Measurements from ENCODE around the gene WDR37. TPM values are rescaled to one million over a fixed set of nuclear protein-coding genes. Genes with fewer than 3 reads are reported as not detected.

The WDR37 gene
- total RNA-seq, 1 donor from 2014 or later, result 10.9 TPM

- TF ChIP-seq, protein P1, sequence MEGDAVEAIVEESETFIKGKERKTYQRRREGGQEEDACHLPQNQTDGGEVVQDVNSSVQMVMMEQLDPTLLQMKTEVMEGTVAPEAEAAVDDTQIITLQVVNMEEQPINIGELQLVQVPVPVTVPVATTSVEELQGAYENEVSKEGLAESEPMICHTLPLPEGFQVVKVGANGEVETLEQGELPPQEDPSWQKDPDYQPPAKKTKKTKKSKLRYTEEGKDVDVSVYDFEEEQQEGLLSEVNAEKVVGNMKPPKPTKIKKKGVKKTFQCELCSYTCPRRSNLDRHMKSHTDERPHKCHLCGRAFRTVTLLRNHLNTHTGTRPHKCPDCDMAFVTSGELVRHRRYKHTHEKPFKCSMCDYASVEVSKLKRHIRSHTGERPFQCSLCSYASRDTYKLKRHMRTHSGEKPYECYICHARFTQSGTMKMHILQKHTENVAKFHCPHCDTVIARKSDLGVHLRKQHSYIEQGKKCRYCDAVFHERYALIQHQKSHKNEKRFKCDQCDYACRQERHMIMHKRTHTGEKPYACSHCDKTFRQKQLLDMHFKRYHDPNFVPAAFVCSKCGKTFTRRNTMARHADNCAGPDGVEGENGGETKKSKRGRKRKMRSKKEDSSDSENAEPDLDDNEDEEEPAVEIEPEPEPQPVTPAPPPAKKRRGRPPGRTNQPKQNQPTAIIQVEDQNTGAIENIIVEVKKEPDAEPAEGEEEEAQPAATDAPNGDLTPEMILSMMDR (IDR thresholded peaks at IDR 0.05), result no peak
- DNase-seq (ENCODE audit: low spot score), result no peak
- Mint-ChIP-seq H3K27ac (ENCODE audit: unreplicated experiment) (no peak overlapping the region), H3K36me3 (ENCODE audit: low read depth) (peaks cover 30% of the 10 kb centered on the region), H3K27me3 (ENCODE audit: low read depth) (no peaks in the 10 kb centered on the region), H3K4me1 (ENCODE audit: low read depth) (no peaks in the 10 kb centered on the region), H3K9me3 (ENCODE audit: low read depth) (peaks cover 8% of the 10 kb centered on the region), H3K4me3 (ENCODE audit: unreplicated experiment) (no peak overlapping the region)
Observed at GRCh38 chr10:1133495-1134045, 77.4 kb downstream of the WDR37 start.

GRCh38 chr10:1134156-1134555 lies 78.0 kb downstream of the WDR37 start:
- H3K36me3 Mint-ChIP-seq (ENCODE audit: low read depth), result peaks cover 29% of the 10 kb centered on the region
- TF ChIP-seq, protein P1 (IDR thresholded peaks at IDR 0.05), result no peak
- peaks cover 14% of the 10 kb centered on the region for H3K9me3 Mint-ChIP-seq (ENCODE audit: low read depth)
- H3K27ac Mint-ChIP-seq (ENCODE audit: unreplicated experiment), result no peak overlapping the region
- H3K4me1 Mint-ChIP-seq (ENCODE audit: low read depth), result no peaks in the 10 kb centered on the region
- no peaks in the 10 kb centered on the region for H3K27me3 Mint-ChIP-seq (ENCODE audit: low read depth)
- DNase-seq (ENCODE audit: low spot score), result no peak
- H3K4me3 Mint-ChIP-seq (ENCODE audit: unreplicated experiment), result no peak overlapping the region

DNA sequence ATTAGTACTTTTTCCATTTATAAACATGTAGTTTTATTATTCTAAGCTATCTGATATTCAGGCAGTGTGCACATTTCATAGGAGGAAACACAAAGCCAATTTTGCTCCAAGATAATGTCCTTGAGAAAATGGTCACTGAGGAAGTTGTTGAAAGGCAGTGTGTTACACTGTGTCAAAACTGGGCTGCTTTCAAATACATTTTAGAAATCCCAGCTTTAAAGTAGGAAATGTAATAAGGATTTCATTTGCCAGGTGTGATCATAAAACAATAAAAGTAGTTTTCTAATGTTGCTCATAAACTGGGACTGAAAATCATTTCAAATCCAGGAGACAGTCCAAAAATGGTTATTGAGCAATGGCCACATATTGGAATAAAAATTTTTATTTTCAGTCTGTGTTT lies 80.1 kb downstream of the WDR37 start:
- no peak for DNase-seq (ENCODE audit: low spot score)
- no peaks in the 10 kb centered on the region for H3K27me3 Mint-ChIP-seq (ENCODE audit: low read depth)
- peaks cover 14% of the 10 kb centered on the region for H3K36me3 Mint-ChIP-seq (ENCODE audit: low read depth)
- no peaks in the 10 kb centered on the region for H3K4me1 Mint-ChIP-seq (ENCODE audit: low read depth)
- H3K9me3 Mint-ChIP-seq (ENCODE audit: low read depth), result peaks cover 23% of the 10 kb centered on the region
- no peak overlapping the region for H3K27ac Mint-ChIP-seq (ENCODE audit: unreplicated experiment)
- TF ChIP-seq, protein P1 (IDR thresholded peaks at IDR 0.05), result no peak
- H3K4me3 Mint-ChIP-seq (ENCODE audit: unreplicated experiment), result no peak overlapping the region

DNA sequence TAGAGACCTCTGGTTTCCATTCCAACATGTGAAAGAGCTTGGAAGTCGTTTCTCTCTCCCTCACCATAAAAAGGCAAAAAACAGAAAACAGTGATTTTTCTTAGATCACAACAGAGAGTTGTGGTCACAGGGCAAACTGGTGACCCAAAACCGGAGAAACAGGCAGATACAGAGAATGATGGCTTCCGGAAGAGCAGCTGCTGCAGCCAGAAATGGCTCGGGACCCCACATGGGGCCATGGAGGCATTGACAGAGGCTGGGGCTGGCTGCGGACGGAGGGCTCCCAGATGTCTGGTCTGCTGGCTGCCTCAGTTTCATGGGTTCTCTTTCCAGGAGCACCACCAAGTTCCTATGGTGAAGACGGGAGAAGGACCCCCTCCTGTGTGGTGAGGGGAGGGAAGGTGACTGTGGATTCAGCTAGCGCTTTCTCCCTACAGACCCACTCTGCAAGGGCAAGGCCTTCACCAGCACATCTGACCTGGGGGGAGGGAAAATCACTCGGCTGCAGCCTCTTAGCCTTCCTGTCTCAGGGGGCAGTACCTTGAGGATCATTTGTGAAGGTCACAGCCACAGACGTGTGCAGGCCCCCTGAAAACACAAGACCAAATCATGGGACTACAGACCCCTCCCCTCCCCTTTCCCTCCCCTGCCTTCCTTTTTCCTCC lies 81.4 kb downstream of the WDR37 start:
- peaks cover 23% of the 10 kb centered on the region for H3K9me3 Mint-ChIP-seq (ENCODE audit: low read depth)
- no peak overlapping the region for H3K4me3 Mint-ChIP-seq (ENCODE audit: unreplicated experiment)
- DNase-seq (ENCODE audit: low spot score), result no peak
- H3K36me3 Mint-ChIP-seq (ENCODE audit: low read depth), result peaks cover 10% of the 10 kb centered on the region
- TF ChIP-seq, protein P1 (IDR thresholded peaks at IDR 0.05), result no peak
- H3K4me1 Mint-ChIP-seq (ENCODE audit: low read depth), result no peaks in the 10 kb centered on the region
- no peaks in the 10 kb centered on the region for H3K27me3 Mint-ChIP-seq (ENCODE audit: low read depth)
- H3K27ac Mint-ChIP-seq (ENCODE audit: unreplicated experiment), result no peak overlapping the region

GRCh38 chr10:1138529-1138928 lies 82.3 kb downstream of the WDR37 start:
- DNase-seq (ENCODE audit: low spot score), result no peak
- no peaks in the 10 kb centered on the region for H3K27me3 Mint-ChIP-seq (ENCODE audit: low read depth)
- no peak overlapping the region for H3K4me3 Mint-ChIP-seq (ENCODE audit: unreplicated experiment)
- no peak overlapping the region for H3K27ac Mint-ChIP-seq (ENCODE audit: unreplicated experiment)
- TF ChIP-seq, protein P1 (IDR thresholded peaks at IDR 0.05), result no peak
- peaks cover 31% of the 10 kb centered on the region for H3K9me3 Mint-ChIP-seq (ENCODE audit: low read depth)
- H3K4me1 Mint-ChIP-seq (ENCODE audit: low read depth), result no peaks in the 10 kb centered on the region
- peaks cover 8% of the 10 kb centered on the region for H3K36me3 Mint-ChIP-seq (ENCODE audit: low read depth)
